Hematopoietic multipotent progenitor cell (in vitro differentiated cells): ENCODE results near the gene LRP6. TPM values are rescaled to one million over a fixed set of nuclear protein-coding genes. Genes with fewer than 3 reads are reported as not detected.
"Not testable (repeated sequence)": the region's sequence is repeated elsewhere in the genome, so short reads cannot be mapped to it uniquely, and the experiment has no call there.

Source experiments
- DNase-seq, 3 donors: peaks; one replicate each; pipeline ENCODE4 v3.0.0-alpha.2; 2011 to 2015; ENCODE audit warnings: low read depth in 2 of 3, low spot score in 2 of 3
- total RNA-seq: library from RNA; depleted of rRNA; stranded (reverse); fragments of >200 nt; gene quantifications from one replicate; pipeline ENCODE4 v1.2.3, GENCODE V29; 2012

The LRP6 gene
- total RNA-seq, 1 donor = 17.5 TPM

DNA sequence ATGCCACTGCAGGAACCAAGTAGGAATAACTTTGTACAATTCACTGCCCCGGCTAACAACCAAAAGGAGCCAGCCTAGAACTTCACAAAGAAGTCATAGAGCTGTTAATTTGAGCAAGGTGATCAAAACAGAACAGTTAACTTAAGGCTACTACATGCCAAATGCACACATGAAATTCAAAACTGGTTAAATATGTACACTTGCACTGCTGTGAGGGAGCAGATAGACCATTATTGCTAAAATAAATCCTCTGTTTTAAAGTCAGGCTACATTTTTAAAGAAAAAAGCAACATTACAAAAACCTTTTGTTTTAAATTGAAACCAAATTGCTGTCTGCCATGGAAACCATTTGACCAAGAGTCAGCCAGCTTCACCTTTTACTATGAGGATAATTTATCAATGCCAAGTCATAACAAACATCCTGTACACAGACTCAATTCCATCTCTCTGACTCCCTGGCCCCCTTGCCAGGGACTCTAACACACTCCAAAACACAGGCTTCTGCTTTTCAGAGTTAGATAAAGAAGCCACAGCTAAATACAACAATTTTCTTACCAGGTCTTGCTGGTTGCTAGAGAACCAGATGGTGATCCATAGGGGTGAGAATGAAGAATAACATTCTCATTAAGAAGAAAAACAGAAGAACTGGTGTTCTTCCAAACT is 84.0 kb downstream of the LRP6 start:
- no peak for DNase-seq

- no peak for DNase-seq
Measured at GRCh38 chr12:12181511-12181910, 85.3 kb downstream of the LRP6 start.

DNA sequence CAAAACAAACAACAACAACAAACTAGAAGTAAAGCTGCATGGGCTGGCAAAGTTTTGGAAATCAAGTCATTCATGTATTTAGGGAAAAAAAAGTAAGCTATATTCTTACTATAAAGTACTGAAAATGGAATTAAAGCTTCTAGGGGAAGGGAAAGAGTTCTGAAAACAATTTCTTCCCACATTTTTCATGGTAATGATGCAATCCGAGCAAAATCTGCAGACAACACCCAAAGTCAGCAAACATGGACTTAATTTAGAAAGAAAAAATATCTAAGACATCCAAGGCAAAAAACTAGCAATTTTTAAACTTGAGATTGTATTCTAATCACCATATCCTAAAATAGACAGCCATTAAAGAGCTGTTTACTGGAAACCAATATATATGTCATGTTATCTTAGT is 86.3 kb downstream of the LRP6 start:
- no peak for DNase-seq

DNA sequence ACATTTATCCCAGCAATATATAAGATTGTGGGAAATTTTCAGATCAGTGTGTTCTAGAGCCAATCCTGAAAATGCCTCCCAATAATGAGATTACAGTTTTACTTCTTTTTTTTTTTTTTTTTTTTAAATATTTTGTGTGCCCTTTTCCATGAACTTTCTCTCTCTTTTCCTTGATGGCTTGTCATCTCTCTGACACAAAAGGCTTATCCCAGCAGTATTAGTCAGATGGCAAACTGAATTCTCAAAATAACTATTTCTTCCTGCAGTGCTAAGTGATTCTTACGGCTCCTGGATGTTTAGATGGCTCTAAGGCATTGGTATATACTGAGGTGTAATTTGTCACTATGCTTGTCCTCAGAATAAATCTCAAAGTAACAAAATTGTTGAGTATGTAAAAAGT is 86.7 kb downstream of the LRP6 start:
- DNase-seq = no peak

DNA sequence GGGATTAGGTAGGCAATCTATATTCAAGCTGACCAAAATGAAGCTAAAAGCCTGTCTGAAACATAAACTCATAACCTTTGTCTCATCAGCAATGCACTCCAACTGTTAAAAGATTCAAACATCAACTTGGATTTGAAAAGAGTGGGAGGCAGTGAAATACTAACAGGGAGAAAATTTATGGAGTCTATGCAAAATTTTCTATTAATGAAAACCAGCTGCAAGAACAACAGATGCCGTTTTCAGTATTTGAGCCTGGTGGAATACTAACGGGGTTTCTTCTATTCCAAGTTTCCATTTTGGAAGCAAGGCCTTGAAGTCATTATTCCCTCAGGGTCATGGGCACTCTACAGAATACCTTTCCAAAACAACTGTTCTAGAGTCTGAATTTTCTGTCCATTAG is 88.3 kb downstream of the LRP6 start:
- DNase-seq = no peak

DNA sequence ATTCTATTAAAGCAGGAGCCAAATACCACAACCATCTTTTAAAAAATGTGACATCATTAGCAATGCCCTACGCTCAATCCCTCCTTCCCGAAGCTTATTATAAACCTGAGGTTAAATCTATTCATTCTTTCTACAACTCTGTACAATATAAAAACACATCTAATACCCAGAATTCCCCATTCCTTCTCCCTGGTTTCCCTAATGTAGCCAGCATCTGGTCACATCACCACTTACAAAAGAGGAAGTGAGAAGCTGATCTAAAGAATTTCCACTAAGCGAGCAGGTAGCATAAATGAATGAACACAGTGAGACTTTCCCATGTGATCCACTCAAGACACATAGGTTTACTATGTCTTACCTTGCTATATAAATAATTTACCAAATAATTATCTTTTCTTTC is 90.4 kb downstream of the LRP6 start:
- DNase-seq = peak in 1 of 3 donors; percentile 1

DNA sequence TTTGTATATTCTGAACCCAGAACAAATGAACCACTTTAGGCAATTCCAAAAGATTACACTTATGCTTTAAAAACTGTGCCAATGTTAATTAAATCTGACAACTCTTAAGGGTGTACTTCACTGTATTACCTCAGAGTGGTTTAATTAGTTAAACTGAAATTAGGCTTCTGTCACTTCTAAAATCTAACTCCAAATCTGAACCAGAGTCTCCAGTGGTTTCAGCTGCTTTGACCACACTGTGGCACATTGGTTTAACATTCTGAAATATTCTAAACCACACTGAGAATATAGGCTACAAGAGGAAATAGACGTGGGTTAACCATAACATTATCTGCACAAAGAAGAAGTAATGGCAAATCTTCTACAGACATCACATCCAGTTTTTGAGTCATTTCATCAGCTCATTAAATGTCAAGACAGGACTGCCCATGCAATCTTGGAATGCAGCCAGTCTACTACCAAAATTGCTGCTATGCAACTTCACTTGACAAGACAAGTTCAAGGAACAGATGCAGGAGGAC is 94.8 kb downstream of the LRP6 start:
- DNase-seq = peak in 2 of 3 donors; percentile 21 to 67

DNA sequence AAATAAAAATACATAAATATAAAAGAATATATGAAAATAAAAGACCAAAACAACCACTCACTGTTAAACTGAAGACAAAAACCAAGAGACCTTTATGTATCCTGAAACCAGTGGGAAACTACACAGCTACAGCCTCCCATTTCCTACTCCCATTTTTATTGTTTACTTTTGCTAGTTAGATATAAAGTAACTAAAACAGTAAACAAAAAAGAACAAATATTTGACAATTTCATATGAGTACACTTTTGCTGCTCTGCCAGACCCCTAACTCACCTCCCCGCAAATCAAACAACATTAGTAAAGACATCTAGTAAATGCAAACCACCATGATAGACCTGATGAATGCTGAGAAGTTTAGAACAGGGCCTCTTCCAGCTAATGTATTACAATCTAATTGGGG is 99.0 kb downstream of the LRP6 start:
- no peak for DNase-seq

- no peak for DNase-seq
Measured at GRCh38 chr12:12166751-12167150, 100.1 kb downstream of the LRP6 start.

- DNase-seq = no peak
Measured at GRCh38 chr12:12159988-12160387, 106.9 kb downstream of the LRP6 start.

GRCh38 chr12:12158858-12159257 is 108.0 kb downstream of the LRP6 start:
- DNase-seq = no peak

DNA sequence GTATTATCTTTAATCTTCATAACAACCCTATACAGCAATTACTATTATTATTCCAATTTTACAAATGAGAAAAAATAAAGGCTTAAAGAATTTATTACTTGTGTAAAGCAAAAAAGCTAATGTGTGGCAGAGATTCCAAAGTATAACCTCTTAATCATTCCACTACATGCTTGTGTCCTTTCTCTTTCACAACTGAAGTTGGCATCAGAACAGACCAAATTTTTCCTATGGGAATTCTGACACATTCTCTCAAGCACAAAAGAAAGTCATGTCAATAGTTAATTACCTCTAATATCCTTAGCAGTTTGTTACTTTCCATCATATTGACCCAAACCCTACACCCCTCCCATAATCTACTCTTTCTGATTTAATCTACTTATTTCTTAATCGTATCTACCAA is 109.4 kb downstream of the LRP6 start:
- no peak for DNase-seq

DNA sequence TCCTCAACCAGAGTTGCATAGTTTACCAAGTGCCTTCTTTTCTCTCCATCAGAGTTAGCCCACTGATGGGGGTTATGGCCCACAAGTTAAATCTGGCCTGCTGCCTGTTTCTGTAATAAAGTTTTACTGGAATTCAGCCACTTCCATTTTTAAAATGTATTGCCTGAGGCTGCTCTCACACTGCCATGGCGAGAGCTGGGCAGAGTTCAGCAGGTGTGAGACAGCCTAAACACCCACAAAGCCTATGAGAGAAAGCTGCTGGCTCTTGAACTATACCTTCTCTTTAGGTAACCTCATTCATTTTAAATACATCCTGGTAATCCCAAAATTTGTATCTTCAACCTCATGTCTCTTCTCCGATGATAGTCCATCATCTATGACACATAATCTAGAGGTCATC is 110.0 kb downstream of the LRP6 start:
- DNase-seq = no peak

- DNase-seq = no peak
Measured at GRCh38 chr12:12156116-12156515, 110.7 kb downstream of the LRP6 start.

DNA sequence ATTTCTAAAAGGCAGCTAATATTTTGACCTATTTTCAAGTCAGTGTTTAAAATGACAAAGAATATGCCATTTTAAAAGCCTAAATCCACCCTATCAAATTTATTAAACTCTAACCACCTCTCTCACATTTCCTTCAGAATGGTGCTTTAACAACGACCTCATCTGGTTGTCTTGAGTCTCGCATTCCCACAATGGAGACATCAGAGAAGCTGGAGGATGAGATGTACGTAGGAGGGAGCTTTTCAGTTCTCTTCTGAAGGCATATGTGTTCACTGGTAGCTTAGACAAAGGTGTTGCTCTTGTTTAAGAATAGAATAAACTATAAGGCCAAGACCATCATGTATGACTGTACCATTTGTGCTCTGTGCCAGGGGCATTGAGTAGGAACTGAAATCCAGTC is 113.2 kb downstream of the LRP6 start:
- no peak for DNase-seq

- no peak for DNase-seq
Measured at GRCh38 chr12:12147111-12147510, 119.7 kb downstream of the LRP6 start.

GRCh38 chr12:12144531-12144930 is 122.3 kb downstream of the LRP6 start:
- DNase-seq = not testable (repeated sequence)

DNA sequence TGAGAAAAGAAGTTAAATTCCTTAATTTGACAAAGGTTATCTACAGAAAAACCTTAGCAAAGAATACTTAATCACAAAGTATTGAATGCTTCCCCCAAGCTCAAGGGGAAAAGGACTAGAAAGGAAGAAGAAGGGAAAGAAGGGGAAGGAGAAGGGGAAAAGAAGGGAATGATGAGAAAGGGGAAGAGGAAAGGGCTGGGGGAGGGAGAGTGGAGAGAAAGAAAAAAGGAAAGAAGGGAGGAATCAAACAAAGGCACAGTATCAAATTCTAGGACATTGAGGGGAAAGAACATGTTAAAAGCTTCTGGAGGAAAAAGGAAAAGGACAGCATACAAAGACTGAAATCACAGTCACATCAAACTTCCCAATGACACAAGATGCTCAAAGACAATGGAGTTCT is 125.8 kb downstream of the LRP6 start:
- no peak for DNase-seq

DNA sequence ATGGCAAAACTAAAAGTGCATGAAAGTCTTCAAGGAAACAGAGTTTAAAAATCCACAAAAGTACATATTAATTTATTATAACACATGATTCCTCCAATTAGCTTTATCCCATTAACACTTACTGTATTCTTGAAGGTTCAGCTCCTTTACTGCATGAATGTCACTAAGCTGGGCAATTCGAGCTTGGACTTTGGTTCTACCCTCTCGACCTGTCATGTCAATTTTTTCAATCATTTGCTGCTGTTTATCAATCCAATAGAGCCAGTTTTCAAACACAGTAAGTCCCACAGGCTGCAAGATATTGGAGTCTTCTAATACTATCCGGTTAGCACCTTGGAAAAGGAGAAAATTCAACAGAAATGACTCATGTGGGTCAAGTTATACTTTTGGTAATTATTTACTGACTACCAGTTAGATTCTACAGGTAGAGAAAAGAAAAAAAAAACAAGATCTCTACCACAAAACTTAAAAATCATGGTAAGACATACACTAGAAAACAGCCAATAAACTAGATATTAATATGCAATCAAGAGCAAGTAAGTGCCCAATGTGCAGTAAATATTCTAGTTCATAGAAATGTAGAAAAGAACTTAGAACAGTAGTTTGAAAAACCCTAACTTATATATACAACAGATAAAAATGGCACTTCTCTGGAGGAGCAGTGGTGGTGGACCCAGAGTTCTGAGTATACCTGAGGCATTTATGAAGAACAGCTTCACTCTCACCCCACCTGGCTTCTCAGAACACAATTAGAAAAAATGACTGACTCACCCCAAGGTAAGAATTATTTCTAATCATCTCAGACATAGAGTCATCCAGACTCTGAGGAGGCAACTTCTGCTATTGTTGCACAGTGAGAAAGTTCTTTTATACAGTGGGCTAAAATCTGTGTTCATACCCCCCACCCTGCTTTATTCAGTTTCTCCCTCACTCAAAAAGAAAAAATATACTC is 128.4 kb downstream of the LRP6 start:
- DNase-seq = no peak

- no peak for DNase-seq
Measured at GRCh38 chr12:12133785-12134184, 133.1 kb downstream of the LRP6 start.

GRCh38 chr12:12133259-12133658 is 133.6 kb downstream of the LRP6 start:
- no peak for DNase-seq

DNA sequence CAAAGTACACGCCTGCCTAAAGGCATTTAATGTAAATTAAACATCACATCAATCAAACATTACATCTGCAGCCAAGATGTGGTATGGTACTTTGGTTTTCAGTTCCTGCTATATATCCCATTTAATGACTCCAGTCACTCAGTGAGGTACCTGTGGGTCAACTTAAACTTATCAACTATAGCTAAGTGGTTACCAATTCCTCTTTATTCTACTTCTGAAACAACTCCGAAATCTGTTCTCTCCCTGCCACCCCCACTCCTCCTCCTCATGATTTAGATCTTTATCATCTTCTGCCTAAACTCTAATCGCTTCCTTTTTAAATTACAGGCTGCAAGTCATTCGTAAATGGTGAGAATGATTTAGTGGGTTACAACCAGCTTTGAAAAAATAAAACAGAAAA is 138.2 kb downstream of the LRP6 start:
- peak in 1 of 3 donors; percentile 17 for DNase-seq
